Measurements from ENCODE around the gene GCSH. TPM values are rescaled to one million over a fixed set of nuclear protein-coding genes. Genes with fewer than 3 reads are reported as not detected.

The GCSH gene
- total RNA-seq, 1 experiment from 2014 or later = 51.7 TPM

- H3K9me3 ChIP-seq (ENCODE audit: insufficient read depth, low read depth) = no peaks in the 10 kb centered on the region
- H3F3A ChIP-seq (ENCODE audit: insufficient read depth, low read depth) = no peaks in the 10 kb centered on the region
- no peak overlapping the region for H3K4me2 ChIP-seq
- H3K79me2 ChIP-seq (ENCODE audit: low read depth) = no peaks in the 10 kb centered on the region
- H3K27ac ChIP-seq = no peak overlapping the region
- CTCF ChIA-PET = no interaction called here
- DNase-seq = no peak
- no peaks in the 10 kb centered on the region for H4K20me1 ChIP-seq (ENCODE audit: insufficient read depth)
- H3K36me3 ChIP-seq (ENCODE audit: low read depth) = no peaks in the 10 kb centered on the region
- intact Hi-C loops (cut with micrococcal nuclease; ENCODE audit: unreplicated experiment) = no loop called here
- no peak overlapping the region for H3K4me3 ChIP-seq
- POLR2A ChIA-PET (ENCODE audit: unreplicated experiment) = no interaction called here
- no peaks in the 10 kb centered on the region; the same call in 1 of the 2 replicates for H3K9me2 ChIP-seq (ENCODE audit: insufficient read depth)
- no peak overlapping the region for H2AFZ ChIP-seq
- no peaks in the 10 kb centered on the region for H3K27me3 ChIP-seq (ENCODE audit: insufficient read depth, low read depth)
- 0 out of 2 replicates have a peak, but pooled peaks cover 12% of the 10 kb centered on the region for H3K4me1 ChIP-seq (replicated peaks; ENCODE audit: insufficient read depth)
- no TSS peak for BruUV-seq (replicated peaks)
- TF ChIP-seq CTCF (conservative IDR thresholded peaks at IDR 0.05) (no peak), EZH2 (IDR thresholded peaks at IDR 0.05; ENCODE audit: low read depth) (no peak)
These were observed 27.1 kb downstream of the GCSH start for GRCh38 chr16:81069063-81069462.

- ChIA-PET POLR2A (ENCODE audit: unreplicated experiment) (no interaction called here), CTCF (interaction anchor here (0.7 kb wide), 1 partner anchor 33 kb away, joined by 3 read pairs; no protein-coding TSS in a partner anchor)
- H3K9me3 ChIP-seq (ENCODE audit: insufficient read depth, low read depth) = no peaks in the 10 kb centered on the region
- TF ChIP-seq EZH2 (IDR thresholded peaks at IDR 0.05; ENCODE audit: low read depth) = no peak
- no peak for TF ChIP-seq CTCF (conservative IDR thresholded peaks at IDR 0.05)
- H3K4me3 ChIP-seq = no peak overlapping the region
- H3K36me3 ChIP-seq (ENCODE audit: low read depth) = no peaks in the 10 kb centered on the region
- H3K27me3 ChIP-seq (ENCODE audit: insufficient read depth, low read depth) = no peaks in the 10 kb centered on the region
- no peak overlapping the region for H3K27ac ChIP-seq
- no TSS peak for BruUV-seq (replicated peaks)
- no peak for DNase-seq
- H4K20me1 ChIP-seq (ENCODE audit: insufficient read depth) = no peaks in the 10 kb centered on the region
- no peak overlapping the region for H3K4me2 ChIP-seq
- no peaks in the 10 kb centered on the region for H3K79me2 ChIP-seq (ENCODE audit: low read depth)
- H3K9me2 ChIP-seq (ENCODE audit: insufficient read depth) = no peaks in the 10 kb centered on the region; the same call in 1 of the 2 replicates
- no peaks in the 10 kb centered on the region for H3F3A ChIP-seq (ENCODE audit: insufficient read depth, low read depth)
- intact Hi-C loops (cut with micrococcal nuclease; ENCODE audit: unreplicated experiment) = no loop called here
- H2AFZ ChIP-seq = no peak overlapping the region
- 0 out of 2 replicates have a peak, but pooled peaks cover 9% of the 10 kb centered on the region for H3K4me1 ChIP-seq (replicated peaks; ENCODE audit: insufficient read depth)
These were observed 29.0 kb downstream of the GCSH start for GRCh38 chr16:81067166-81067565.

- Histone ChIP-seq H3K9me2 (ENCODE audit: insufficient read depth) (no peaks in the 10 kb centered on the region; the same call in 1 of the 2 replicates), H3K4me3 (no peak overlapping the region), H3F3A (ENCODE audit: insufficient read depth, low read depth) (no peaks in the 10 kb centered on the region), H3K79me2 (ENCODE audit: low read depth) (no peaks in the 10 kb centered on the region), H3K36me3 (ENCODE audit: low read depth) (no peaks in the 10 kb centered on the region), H3K27ac (no peak overlapping the region), H2AFZ (no peak overlapping the region), H4K20me1 (ENCODE audit: insufficient read depth) (no peaks in the 10 kb centered on the region), H3K27me3 (ENCODE audit: insufficient read depth, low read depth) (no peaks in the 10 kb centered on the region), H3K4me1 (replicated peaks; ENCODE audit: insufficient read depth) (0 out of 2 replicates have a peak, but pooled peaks cover 4% of the 10 kb centered on the region), H3K9me3 (ENCODE audit: insufficient read depth, low read depth) (no peaks in the 10 kb centered on the region), H3K4me2 (no peak overlapping the region)
- CTCF ChIA-PET = interaction anchor here (0.7 kb wide), 1 partner anchor 33 kb away, joined by 3 read pairs; no protein-coding TSS in a partner anchor
- no TSS peak for BruUV-seq (replicated peaks)
- POLR2A ChIA-PET (ENCODE audit: unreplicated experiment) = no interaction called here
- intact Hi-C loops (cut with micrococcal nuclease; ENCODE audit: unreplicated experiment) = no loop called here
- DNase-seq = no peak
- TF ChIP-seq CTCF (conservative IDR thresholded peaks at IDR 0.05) = no peak
- no peak for TF ChIP-seq EZH2 (IDR thresholded peaks at IDR 0.05; ENCODE audit: low read depth)
These were observed 29.5 kb downstream of the GCSH start for GRCh38 chr16:81066681-81067080.
